ENCODE data around the gene GNLY.

DNA sequence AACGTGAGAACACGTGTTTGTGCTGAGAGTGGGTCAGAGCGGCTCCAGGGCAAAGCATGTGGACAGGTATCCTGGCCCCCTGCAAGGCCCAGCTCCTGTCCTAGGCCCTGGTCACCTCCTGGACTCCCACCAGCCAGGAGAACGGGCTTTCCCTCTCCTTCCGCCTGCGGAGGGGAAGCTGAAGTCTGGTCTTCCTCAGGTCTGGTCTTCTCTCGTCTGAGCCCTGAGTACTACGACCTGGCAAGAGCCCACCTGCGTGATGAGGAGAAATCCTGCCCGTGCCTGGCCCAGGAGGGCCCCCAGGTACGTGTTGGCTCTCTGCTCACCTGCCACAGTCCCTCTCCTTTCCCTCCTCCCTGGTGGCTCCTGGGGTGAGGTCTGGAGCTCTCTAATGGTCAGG is 963 bp downstream of the GNLY start:
- TF ChIP-seq EZH2 (IDR thresholded peaks at IDR 0.05; ENCODE audit: borderline replicate concordance, low read depth, low read length, severe bottlenecking) (no peak), MAX (IDR thresholded peaks at IDR 0.05; ENCODE audit: insufficient read depth, insufficient read length) (no peak), CTCF (IDR thresholded peaks at IDR 0.05; ENCODE audit: extremely low read depth in 1 of 2, insufficient read depth in 1 of 2, low read depth in 1 of 2, low read length in 2 of 2) (no peak), POLR2AphosphoS5 (IDR thresholded peaks at IDR 0.05; ENCODE audit: insufficient read depth, low read depth, low read length) (no peak), POLR2A (IDR thresholded peaks at IDR 0.05; ENCODE audit: low read depth, low read length) (no peak)

All from endothelial cell of umbilical vein (primary cell).